GM13976 (cell line): ENCODE measurements around the gene WDR45.
"Not testable (repeated sequence)": the region's sequence is repeated elsewhere in the genome, so short reads cannot be mapped to it uniquely, and the experiment has no call there.

ENCODE experiments used
- DNase-seq: peaks from one replicate; pipeline ENCODE4 v3.0.0; 2012; ENCODE audit warnings: low spot score
- CTCF ChIP-seq: IDR thresholded peaks from 2 replicates; pipeline ENCODE4 v1.5.1; 2012; ENCODE audit warnings: borderline replicate concordance, mild to moderate bottlenecking; ENCODE audit not compliant: insufficient read depth; ENCODE audit errors: extremely low read depth, missing control alignments, control extremely low read depth
- in situ Hi-C: fragments of 300-500 bp; cut with MboI; formaldehyde crosslinking; loops from one replicate; pipeline ENCODE4 v1.12.0; 2022; ENCODE audit warnings: low sequenced_read_pairs, mixed read lengths, inconsistent platforms; ENCODE audit not compliant: unreplicated experiment

The WDR45 gene

DNA sequence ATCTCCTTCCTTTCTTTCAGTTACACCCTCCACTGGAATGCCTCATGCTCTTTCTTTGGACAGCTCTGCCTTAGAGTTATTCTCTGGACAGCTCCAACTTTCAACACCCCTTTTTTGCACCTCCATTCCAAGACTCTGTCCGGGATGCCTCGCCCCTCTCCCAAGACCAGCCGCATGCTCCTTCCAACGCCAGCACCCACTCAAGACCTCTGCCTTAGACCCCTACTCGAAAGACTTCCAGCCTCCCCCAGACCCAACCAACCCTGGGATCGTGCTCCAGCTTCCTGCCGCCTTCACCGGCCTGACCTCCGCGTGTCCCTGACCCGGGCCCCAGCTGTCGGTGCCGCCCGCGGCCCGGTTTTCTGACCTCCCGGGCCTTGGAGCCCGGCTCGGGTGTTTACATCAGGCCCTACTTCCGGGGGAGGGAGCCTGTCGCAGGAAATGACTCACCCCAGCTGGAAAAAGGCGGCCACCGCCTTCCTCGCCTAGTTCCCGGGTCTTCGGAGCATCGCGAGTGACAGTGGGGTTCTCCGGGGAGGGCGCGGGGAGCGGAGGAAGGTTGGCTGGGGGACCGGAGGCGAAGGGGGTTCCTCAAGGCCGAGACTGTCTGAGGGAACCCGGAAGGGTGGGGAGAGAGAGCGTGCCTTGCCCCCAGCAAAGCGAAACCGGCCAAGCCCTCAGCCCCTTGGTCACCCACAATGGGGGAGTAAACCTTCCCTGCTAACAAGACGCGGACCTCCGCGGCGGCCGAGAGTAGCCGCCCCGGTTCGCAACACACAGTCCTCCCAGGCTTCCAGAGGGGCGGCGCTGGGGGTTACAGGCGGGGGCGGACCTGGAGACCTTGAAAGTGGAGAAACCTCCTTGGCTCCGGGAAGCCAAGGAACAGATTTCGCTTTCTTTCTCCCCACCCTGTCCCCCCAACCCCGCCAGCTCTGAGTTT, at the start of gene WDR45:
Gene WDR45 (minus strand): TSS at position 399 of the 940 bp plus-strand sequence. CDS start 1,792 bp downstream, outside the sequence.
- in situ Hi-C loops = no loop called here
- DNase-seq = peak; percentile 84
- no peak for TF ChIP-seq CTCF

GRCh38 chrX:49129427-49129826, 49.7 kb upstream of the WDR45 start:
- in situ Hi-C loops = no loop called here
- no peak for TF ChIP-seq CTCF
- DNase-seq = no peak

DNA sequence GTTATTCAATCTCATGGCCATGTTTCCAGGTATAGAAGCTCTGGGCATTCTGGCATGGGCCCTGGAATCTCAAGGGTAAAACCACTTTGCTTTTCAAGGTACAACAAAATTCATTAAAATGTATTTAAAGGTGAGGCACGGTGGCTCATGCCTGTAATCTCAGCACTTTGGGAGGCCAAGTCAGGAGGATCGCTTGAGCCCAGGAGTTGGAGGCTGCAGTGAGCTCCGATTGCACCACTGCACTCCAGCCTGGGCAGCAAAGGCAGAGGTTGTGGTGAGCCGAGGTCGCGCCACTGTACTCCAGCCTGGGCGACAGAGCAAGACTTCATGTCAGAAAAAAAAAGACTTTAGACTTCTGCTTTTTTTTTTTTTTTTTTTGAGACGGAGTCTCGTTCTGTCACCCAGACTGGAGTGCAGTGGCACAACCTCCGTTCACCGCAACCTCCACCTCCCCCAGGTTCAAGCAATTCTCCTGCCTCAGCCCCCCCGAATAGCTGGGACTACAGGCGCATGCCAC, 48.1 kb upstream of the WDR45 start:
- in situ Hi-C loops, DNase-seq: not testable (repeated sequence)

DNA sequence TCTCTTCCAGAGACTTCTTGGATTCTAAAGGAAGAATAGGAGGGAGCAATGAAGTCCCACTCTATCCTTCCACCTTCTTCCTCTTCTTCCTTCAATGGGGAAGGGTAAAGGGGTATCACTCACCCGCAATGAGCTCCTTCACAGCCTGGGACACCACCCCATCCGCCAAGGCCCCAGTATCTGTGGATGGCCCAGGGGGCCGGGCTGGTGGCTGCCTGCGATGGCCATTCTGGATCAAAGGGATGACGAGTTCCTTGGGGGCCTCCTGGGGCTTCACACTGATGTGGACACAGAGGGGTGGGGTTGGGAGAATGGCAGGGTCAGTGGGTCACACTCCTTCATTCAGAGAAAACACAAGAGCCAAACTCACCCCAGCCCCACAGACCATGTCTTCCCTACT, 42.8 kb upstream of the WDR45 start:
- in situ Hi-C loops = no loop called here
- no peak for DNase-seq
- TF ChIP-seq CTCF = no peak

DNA sequence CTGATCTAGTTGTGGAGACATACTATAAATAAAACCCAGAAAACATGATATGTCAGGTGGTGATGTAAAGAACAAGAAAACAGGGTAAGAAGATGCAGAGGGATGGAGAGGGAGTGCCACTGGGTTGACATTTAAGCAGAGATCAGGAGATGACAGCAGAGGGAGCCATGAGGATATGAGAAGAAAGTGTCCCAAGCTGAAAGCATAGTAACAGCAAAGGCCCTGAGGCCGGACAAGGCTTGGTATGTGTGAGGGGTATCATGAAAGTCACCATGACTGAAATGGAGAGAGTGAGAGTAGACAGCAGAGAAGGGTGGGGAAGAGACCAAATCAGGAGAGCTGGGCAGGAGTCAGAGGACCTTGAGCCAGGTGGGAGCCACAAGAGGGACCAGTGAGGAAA, 40.4 kb upstream of the WDR45 start:
- no peak for TF ChIP-seq CTCF
- in situ Hi-C loops = no loop called here
- DNase-seq = no peak

GRCh38 chrX:49117581-49117980, 37.9 kb upstream of the WDR45 start:
- TF ChIP-seq CTCF = no peak
- in situ Hi-C loops = no loop called here
- no peak for DNase-seq

DNA sequence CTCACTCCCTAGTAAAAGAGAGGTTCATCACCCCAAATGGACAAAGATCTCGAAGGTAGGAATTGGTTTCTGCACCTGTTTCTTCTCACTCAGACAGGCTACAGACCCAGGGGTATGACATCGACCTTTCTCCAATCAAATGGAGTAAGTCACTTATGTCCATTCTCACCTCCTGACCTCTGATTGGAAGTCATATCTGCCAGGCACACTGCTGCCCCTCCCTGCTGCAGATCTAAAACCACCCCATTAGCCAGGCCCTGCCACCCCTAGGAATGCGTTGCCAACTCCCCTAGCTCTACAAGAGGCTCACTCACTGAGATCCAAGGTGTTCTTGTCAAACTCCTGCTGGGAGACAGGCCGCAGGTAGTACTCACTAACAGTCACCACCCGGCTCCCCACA, 37.0 kb upstream of the WDR45 start:
- no peak for TF ChIP-seq CTCF
- DNase-seq = no peak
- in situ Hi-C loops = no loop called here
